ENCODE measurements around the gene PRKD3.
A peak's percentile ranks its signal among the peaks of the same experiment; 100 is the strongest.

The PRKD3 gene

DNA sequence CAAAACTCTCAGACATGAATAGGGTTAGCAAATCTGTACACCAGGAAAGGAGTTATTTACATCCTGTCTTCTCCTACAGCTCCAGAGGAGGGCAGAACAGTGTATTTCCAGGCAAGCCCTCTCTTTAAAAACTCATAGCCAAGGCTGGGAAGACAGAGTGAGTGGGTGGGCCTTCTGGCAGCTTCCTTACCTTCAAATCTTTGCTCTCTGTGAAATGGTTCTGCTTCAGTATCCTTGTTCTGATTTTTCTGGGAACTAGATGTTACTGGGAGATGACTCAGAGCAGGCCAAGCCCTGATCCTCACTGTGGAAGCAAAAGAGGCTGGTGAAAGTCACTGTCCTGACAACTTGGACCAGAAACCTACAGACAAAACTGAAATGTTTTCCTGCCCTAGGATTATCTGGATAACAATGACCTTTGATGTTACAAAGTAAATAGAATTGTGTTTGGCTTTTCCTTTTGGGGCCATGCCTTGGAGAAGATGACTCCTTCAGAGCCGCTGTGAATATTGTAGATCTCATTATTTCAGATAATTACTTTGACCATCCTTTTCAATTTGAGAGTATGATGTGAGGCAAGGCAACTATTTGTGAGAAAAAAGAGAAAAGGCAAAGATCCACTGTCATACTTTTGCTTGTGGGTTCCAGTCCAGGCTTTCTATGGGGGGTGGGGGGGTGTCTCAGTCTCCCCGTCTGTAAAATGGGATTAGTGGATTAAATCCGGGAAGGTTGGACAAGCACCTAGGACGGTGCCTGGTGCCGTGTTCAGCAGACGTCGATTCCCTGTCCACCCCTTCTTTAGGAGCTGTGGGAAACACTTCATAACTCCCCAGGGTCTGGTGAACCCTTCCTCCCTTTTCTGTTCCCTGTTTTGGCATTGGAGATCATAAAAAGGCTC, 19.2 kb upstream of the PRKD3 start:
- DNase-seq (ENCODE audit: low spot score) = peak; percentile 80

DNA sequence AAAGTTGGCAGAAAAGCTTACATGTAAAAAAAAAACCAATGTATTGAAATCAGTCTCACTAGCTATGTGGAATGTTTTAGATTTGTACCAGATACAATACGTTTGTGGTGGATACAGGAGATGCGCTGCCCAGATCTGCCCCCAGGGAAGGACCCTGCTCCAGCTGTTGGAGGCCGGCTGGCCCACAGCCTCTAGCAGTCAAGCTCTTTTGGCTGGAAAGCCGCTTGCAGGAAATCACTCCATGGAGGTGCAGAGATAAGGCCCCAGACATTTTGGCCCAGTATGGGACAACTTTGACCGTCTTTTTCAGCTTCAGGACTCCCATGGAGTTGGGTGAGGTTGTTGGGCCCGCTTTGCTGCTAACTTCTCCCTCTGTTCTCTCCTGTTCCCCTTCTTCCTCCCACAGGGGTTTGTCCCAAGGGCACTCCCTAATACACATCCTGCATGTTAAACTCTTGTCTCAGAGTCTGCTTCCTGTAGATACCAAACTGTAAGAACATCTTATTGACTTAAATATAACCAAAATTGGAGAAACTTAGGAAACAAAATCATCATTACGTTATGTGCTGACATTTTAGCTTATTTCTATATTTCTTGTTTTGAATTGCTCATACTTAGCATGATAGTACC, 18.1 kb upstream of the PRKD3 start:
- DNase-seq (ENCODE audit: low spot score) = no peak

DNA sequence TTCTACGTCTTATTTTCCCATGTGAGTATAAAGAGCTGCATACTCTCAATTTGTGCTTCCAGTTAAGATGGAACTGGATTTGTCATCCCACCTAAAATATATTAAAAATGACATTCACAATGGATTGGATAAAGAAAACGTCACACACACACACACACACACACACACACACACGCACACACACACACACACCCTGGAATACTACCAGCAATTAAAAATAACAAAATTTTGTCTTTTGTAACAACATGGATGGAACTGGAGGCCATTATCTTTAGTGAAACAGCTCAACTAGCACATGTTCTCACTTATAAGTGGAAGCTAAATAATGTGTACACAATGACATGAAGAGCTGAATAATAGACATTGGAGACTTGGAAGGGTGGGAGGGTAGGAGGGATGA, 16.0 kb upstream of the PRKD3 start:
- DNase-seq (ENCODE audit: low spot score) = no peak

DNA sequence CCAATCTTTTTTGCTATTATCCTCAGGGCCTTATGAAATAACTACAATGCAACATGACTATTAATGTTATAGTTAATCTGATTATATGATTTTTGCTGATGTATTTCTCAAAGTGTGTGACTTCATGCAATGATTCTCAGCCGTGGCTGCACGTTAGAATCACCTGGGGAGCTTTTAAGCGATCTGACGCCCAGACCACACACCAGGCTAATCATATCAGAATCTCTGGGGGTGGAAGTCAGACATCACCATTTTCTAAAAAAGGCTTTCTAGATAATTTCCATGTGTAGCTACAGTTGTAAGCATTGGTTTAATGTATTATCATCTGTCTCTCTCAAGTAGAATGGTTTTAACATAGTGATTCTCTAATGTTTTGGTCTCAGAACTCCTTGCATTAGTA, 14.3 kb upstream of the PRKD3 start:
- no peak for DNase-seq (ENCODE audit: low spot score)

DNA sequence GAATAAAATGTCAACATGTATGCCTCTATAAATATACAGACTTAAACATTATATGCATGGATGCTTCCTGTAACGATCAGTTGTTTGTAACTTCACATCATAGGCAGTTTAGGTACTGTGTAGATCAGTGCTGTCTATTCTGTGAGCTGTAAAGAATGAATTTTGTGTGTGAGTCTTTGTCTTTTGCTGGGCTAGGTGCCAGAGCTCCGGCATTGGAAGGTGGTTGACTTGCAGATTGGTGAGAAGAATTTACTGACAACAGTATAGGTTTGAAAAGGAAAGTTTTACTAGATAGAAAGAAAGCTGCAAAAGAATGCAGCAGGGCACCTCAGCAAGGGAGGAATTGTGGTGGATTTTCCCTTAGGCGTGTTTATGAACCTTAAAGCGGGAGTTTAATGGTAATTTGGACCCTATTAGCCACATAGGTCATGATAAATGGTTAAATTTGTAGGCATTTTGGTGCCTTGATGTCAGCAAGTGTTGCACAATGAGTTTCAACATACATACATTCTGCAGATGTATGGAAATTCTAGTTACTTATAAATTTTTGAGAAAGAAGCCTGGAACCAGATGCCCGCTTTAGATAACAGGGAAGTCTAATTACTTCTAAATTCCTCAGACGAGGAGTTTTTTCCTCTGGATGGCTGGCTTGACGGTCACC, 13.1 kb upstream of the PRKD3 start:
- no peak for DNase-seq (ENCODE audit: low spot score)

DNA sequence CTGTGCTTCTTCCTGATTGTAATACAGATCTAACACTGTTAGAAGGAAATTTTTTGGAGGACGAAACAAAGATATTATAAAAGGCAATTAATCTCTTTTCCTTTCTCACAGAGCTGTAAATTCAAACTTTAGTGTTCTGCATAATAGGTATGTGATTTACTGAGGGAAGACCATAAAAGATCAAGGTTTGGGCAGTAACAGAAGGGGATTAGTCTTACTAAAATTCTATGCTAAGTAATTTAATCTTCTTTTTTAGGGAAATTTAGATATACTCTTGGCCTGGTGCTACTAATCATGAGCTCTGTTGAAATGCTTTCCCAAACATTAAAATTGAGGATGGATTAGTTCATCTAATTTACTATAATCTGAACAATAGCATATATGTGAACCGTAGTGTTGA, 11.0 kb upstream of the PRKD3 start:
- DNase-seq (ENCODE audit: low spot score) = no peak

DNA sequence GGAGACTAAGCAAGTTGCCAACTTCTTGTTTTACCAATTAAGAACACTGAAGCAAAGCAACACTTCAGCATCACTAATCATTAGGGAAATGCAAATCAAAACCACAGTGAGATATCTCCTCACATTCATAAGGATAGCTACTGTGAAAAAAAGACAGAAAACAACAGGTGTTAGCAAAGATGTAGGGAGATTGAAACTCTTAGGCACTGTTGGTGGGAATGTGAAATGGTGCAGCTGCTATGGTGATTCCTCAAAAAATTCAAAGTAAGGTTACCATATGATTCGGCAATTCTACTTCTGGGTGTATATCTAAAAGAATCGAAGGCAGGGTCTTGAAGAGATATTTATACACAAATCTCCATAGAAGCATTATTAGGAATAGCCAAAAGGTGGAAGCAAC, 8.6 kb upstream of the PRKD3 start:
- DNase-seq (ENCODE audit: low spot score) = no peak

DNA sequence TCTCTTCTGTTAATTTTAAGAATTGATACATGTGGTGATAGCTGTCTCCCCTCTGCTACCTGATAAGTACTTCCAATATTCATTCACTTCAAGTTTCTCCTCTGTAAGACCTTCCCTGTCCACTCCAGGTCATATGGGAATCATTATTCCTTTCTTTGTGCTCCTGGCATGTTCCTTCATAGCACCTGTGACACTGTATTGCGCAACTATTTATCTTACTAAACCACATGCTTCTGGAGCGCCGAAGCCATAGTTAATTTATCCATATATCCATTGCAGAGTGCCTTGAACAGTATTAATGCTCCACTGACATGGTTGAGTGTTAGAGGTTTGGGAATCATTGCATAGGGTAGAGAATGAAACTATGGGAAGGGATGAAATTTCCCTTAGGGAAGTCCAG, 7.9 kb upstream of the PRKD3 start:
- no peak for DNase-seq (ENCODE audit: low spot score)

DNA sequence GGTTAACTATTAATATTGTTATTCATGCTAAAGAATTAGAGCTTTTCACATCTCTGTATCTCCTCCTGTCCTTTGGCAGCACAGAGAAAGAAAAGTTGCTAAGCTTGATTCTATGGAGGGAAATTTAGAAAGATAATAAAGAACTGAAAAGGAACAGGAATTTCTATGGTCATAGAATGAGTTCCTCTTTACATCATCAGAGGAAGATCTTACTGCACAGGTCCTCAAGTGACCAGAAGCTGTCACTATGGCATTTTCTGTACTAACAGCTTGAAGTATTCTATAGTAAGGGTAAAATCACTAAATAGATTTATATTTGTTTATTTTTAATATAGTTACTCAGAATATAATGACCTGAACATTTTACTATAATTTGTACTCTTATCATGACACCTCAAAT, 6.0 kb upstream of the PRKD3 start:
- DNase-seq (ENCODE audit: low spot score) = no peak

DNA sequence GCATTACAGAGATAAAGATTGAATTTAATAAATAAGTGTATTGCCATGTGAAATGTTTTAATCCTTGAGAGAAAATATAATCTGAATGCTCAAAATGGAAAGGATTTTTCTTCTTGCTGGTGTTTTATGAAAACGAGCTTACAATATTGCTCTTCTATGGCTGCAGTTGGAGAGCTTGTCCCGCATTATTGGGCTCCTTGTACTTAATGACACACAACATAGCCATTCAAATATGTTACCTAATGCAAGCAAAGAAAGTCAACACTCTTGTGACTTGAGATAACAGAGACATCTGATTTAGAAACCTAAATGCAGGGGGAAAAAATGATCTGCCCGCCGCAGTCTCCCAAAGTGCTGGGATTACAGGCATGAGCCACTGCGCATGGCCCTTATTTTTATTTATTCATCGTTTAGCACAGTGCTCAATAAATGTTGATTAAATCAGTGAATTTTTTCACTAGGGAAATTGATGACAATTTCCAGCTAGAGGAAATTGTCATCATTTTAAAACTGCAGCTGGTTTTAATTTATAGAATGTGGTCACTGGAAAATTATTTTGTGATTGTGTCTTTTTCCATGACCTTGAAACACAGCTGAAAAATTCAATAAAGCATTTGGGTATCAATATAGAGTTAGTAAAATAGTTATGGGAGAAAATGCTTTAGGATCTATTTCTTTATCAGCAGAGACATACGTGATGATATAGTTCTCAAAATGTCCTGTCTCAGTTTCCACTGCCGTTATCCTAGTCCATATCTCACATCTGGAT, 2.4 kb upstream of the PRKD3 start:
- no peak for DNase-seq (ENCODE audit: low spot score)

DNA sequence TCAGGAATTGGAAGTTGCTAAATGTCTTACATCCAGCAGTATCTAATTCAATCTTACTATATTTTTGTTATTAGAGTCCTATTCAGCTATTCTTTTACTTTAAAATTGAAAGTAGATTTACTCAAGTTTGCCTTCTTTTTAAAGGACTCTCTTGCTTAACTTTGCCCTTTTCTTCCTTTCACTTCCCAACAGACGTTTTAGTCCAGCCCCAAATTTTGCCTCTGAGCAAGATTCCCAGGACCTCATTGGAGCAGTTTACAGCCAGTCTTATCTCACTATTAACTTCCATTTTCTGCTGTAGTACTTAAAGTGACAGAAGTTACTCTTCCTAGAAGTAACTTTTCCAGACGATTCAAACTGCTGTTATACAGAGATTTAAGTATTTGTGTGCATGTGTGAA, 1.7 kb upstream of the PRKD3 start:
- DNase-seq (ENCODE audit: low spot score) = no peak

DNA sequence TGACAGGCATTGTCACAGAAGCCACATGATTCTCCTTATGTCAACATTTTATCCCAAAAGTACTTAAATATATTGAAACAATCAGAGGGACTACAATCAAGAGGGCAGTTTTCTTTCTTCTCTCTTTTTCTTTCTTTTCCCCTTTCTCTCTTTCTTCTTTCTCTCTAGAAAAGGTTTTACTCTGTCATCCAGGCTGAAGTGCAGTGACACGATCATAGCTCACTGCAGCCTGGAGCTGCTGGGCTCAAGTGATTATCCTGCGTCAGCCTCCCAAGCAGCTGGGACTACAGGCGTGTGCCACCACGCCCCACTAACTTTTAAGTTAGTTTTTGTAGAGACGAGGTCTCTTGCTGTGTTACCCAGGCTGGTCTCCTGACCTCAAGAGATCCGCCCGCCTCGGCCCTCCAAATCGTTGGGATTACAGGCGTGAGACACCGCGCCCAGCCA, 1.0 kb upstream of the PRKD3 start:
- DNase-seq (ENCODE audit: low spot score) = no peak

DNA sequence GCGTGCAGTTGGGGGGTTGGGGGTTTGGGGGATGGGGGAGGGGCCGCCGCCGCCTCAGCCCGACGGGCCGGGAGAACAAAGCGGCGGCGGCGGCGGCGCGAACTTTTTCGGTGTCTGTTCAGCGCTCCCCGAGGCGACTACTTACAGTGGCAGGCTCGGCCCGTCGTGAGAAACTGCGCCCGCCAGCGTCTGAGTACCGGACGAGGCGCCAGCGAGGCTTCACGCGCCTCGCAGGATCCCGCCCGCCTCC, 172 bp downstream of the PRKD3 start:
- peak; percentile 82 for DNase-seq (ENCODE audit: low spot score)

DNA sequence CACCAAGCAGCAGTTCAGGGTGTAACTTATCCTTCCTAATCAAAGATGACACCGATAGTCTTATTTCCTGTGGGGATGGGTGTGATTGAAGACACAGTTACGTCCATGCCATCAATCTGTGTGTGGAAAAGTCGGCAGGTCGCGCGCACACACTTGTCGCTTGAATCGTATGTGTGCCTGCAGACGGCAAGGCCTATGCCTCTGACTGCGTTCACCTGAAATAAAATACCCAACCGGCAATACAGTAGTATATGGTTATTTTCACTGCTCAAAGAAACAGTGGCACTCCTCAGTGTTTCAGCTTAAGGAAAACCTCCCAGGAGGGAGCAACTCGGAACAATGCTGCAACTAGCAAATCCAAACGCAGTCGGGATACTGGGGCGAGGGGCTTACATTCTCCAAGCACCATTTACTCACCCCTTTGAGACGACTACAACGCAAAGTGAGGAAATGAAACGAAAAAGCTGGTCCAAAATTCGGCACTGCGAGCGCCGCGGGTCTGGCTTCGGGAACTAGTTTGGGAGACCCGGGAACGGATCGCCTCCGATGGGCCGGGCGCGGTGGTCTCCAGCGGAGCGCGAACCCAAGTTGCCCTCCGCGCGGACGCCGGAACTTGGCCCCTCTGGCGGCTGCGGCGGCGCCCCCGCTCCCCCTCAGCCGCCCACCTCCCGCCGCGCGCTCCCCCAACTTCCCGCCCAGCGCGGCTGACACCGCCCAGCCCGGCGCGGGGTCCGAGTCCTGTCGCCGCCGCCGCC, 675 bp downstream of the PRKD3 start:
- DNase-seq (ENCODE audit: low spot score) = peak; percentile 66

DNA sequence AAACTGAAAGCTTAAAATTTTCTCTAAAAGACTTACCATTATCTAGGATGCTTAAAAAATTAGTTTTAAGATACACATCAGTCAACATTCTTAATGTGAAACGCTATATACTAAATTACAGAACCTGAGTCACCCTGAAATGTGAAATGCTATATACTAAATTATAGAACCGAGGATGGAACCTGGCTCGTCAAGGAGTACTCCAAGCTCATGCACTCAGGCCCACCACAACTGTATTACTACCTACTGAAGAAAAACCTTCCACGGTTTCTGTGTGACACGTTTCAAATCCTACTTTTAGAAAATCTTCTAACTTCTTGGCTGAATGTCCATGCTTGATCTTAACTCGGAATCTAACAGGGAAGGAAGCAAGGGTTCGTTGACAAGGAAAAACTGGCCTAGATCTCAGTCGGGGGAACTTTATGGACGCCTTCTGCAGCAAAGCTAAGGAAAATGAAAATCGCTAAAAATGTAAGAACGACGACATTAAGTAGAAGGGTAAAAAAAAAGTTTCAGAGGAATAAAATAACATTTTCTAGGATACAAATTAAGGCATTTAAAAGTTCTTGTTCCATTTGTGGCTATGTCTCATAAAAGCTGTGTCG, 1.4 kb downstream of the PRKD3 start:
- no peak for DNase-seq (ENCODE audit: low spot score)

DNA sequence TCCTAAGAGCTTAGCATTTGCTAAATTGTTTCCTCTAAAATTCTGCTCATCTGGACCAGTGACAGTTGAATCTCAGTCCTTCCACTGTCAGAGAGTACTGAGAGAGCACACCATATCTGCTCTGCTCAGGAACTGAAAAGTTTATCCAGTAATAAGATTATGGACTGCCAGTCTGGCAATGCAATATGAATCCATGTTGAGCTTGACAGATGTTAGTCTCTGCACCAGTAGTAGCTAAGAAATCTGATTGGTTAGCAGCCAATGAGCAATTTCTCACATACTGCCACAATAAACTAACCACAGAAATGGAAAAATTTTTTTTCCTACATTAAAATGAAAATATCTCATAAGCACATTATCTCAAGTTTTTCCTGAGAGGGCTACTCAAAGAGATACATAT, 2.3 kb downstream of the PRKD3 start:
- DNase-seq (ENCODE audit: low spot score) = no peak

DNA sequence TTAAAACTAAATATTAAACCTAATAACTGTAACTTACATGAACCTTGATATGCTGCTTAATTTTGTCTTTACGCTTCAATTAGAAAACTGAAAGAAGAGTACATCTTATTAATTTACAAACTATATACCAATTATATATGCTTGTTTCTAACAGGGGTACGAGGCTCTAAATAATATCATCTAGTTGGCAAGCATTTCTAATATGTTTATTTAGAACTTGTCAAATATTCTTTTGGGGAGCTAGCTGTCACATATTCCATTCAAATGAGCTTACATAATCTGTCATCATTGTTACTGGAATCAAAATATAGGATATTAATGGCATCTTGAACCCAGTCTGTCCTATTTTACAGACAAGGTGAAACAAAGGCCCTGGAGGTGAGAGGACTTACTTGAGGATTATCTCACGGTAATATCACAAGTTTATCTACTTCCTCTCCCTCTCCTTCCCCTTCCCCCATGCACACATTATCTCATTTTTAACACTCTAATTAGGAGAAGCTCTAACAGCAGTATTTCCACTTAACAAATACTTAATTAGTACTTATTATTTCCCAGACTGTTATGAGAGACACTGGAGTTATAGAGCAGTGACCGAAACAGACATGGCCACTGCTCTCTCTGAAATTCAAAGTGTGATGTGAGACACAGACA, 3.5 kb downstream of the PRKD3 start:
- no peak for DNase-seq (ENCODE audit: low spot score)

DNA sequence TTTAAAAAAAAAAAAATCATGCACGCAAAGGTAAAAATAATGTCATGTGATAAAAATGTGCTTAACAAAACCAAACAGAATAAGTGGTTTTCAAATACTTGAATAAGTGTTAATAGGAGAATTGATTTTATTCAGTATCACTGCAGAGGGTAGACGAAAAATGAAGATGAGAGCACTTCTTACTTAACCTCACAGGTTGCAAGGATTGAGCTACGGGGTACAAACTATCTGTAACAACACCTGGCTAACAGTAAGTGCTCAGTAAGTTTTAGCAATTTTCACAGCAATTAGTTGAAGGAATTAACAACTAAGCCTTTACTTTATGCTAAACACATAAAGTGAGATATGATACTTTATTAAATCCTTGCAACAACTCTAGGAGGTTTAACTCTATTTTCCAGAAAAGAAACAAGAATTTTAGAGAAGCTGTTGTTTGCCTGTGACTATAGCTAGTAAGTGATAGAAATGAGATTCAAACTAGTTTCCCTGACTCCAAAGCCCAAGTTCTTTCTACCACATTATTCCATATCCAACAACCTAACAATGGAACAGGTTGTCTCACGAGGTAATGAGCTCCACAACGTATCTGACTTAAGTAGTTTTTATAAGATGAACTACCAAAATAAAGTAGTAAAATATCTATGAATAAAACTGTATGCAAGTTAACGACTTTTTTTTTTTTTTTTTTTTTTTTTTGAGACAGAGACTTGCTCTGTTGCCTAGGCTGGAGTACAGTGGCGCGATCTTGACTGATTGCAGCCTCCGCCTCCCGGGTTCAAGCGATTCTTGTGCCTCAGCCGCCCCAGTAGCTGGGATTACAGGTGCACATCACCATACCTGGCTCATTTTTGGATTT, 4.7 kb downstream of the PRKD3 start:
- no peak for DNase-seq (ENCODE audit: low spot score)

DNA sequence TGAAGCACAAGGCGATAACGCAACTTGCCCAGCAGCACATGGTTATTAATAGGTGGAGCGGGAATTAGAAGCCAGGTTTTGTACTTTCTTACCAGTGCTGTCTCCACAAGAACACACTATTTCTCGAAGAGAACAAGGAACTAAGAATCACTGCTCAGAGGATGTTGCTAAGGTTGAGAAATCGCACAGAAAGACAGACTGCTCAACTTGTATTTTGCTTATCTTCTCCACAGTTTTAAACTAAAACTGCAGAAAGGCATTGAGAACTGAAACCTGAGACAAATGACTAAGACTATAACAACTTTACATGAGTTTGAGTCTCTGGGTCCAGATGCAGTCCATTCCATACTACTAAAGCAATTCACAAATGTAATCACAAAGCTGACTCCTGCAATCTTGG, 6.2 kb downstream of the PRKD3 start:
- no peak for DNase-seq (ENCODE audit: low spot score)

DNA sequence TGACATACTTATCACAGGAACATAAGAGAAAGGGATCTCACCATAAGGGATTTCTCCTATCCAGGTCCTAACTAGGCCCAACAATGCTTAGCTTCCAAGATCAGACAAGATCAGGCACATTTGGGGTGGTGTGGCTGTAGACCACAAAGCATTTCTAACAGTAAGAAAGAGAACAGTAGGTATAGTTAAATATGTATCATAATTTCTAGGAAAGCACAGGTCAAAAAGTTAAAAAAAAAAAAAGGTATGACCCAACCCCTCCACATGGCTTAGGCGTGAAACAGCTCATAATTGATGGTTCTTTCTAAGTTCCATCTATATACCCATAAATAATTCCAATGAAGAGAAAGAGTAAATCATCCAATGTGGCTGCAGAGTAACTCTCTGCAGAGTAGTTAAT, 6.9 kb downstream of the PRKD3 start:
- DNase-seq (ENCODE audit: low spot score) = no peak

Measured in SW480 (cell line).